KMS-11 (cell line): ENCODE measurements around the gene TIMM44.

Source experiments
- H2AFZ ChIP-seq: fragments of 200-600 bp; sonication (generic); 2 replicates; pipeline ENCODE4 v1.6.1; 2016; ENCODE audit warnings: antibody characterized with exemption, mixed run types, low read depth
- H3K27ac ChIP-seq: fragments of 200-600 bp; sonication (generic); 2 replicates; pipeline ENCODE4 v1.6.1; 2016; ENCODE audit warnings: mild to moderate bottlenecking, mixed run types
- H3K27me3 ChIP-seq: fragments of 200-600 bp; sonication (generic); 2 replicates; pipeline ENCODE4 v1.6.1; 2017; ENCODE audit warnings: mild to moderate bottlenecking, low read depth, mixed run types, moderate library complexity; ENCODE audit not compliant: insufficient read depth
- H3K36me3 ChIP-seq: fragments of 200-600 bp; sonication (generic); 2 replicates; pipeline ENCODE4 v1.6.1; 2017; ENCODE audit warnings: mild to moderate bottlenecking, mixed run types; ENCODE audit not compliant: insufficient read depth
- H3K4me1 ChIP-seq: fragments of 200-600 bp; sonication (generic); 2 replicates; pipeline ENCODE4 v1.6.1; 2016; ENCODE audit warnings: mild to moderate bottlenecking, low read depth, mixed run types; ENCODE audit not compliant: poor library complexity, severe bottlenecking
- H3K4me2 ChIP-seq: fragments of 200-600 bp; sonication (generic); 2 replicates; pipeline ENCODE4 v1.7.0; 2016; ENCODE audit warnings: mild to moderate bottlenecking, mixed run types
- H3K4me3 ChIP-seq: fragments of 200-600 bp; sonication (generic); IDR thresholded peaks from 2 replicates; pipeline ENCODE4 v1.6.1; 2017; ENCODE audit warnings: low read depth, low read length, mixed read lengths; ENCODE audit not compliant: insufficient read depth
- H3K79me2 ChIP-seq: fragments of 200-600 bp; sonication (generic); 2 replicates; pipeline ENCODE4 v1.6.1; 2016; ENCODE audit warnings: low read depth, mixed run types; ENCODE audit not compliant: insufficient read depth
- H3K9ac ChIP-seq: fragments of 200-600 bp; sonication (generic); 2 replicates; pipeline ENCODE4 v1.6.1; 2016; ENCODE audit warnings: mild to moderate bottlenecking, mixed run types
- H4K20me1 ChIP-seq: fragments of 200-600 bp; sonication (generic); 2 replicates; pipeline ENCODE4 v1.6.1; 2016; ENCODE audit warnings: mild to moderate bottlenecking, mixed run types; ENCODE audit not compliant: insufficient read depth
- CTCF ChIP-seq: fragments of 200-600 bp; sonication (generic); conservative IDR thresholded peaks from 2 replicates; pipeline ENCODE4 v1.6.1; 2017; ENCODE audit warnings: low read depth, mild to moderate bottlenecking, antibody characterized with exemption, low read length, moderate library complexity, mixed read lengths

TIMM44 gene

GRCh38 chr19:7905268-7905667, 38.2 kb downstream of the TIMM44 start:
- Histone ChIP-seq H3K36me3 (no peaks in the 10 kb centered on the region), H3K4me3 (no peak overlapping the region), H3K79me2 (peaks cover 31% of the 10 kb centered on the region), H3K9ac (peak overlapping the region; percentile 71; the same call in 1 of the 2 replicates), H3K4me2 (peak overlapping the region; percentile 74), H2AFZ (no peak overlapping the region), H3K27ac (no peak overlapping the region), H4K20me1 (no peaks in the 10 kb centered on the region), H3K27me3 (no peaks in the 10 kb centered on the region), H3K4me1 (peaks cover 5% of the 10 kb centered on the region)
- TF ChIP-seq CTCF: no peak

GRCh38 chr19:7904074-7905020, 39.1 kb downstream of the TIMM44 start:
- H3K79me2 ChIP-seq: peaks cover 31% of the 10 kb centered on the region
- H3K9ac ChIP-seq: peak overlapping the region; percentile 73
- no peaks in the 10 kb centered on the region for H4K20me1 ChIP-seq
- peaks cover 5% of the 10 kb centered on the region for H3K4me1 ChIP-seq
- H3K27ac ChIP-seq: peak overlapping the region; percentile 38
- no peaks in the 10 kb centered on the region for H3K36me3 ChIP-seq
- H3K27me3 ChIP-seq: no peaks in the 10 kb centered on the region
- peak overlapping the region; percentile 74 for H3K4me2 ChIP-seq
- no peak overlapping the region for H3K4me3 ChIP-seq
- no peak for TF ChIP-seq CTCF
- peak overlapping the region; percentile 30; the same call in 1 of the 2 replicates for H2AFZ ChIP-seq

- H3K79me2 ChIP-seq: peaks cover 31% of the 10 kb centered on the region
- H3K4me2 ChIP-seq: peak within 1 kb of the TSS; percentile 89
- peaks cover 5% of the 10 kb centered on the region for H3K4me1 ChIP-seq
- peak within 1 kb of the TSS; percentile 60 for H2AFZ ChIP-seq
- peak; percentile 56 for TF ChIP-seq CTCF
- H3K4me3 ChIP-seq: no peak within 1 kb of the TSS
- H4K20me1 ChIP-seq: no peaks in the 10 kb centered on the region
- no peaks in the 10 kb centered on the region for H3K36me3 ChIP-seq
- peak within 1 kb of the TSS; percentile 73 for H3K9ac ChIP-seq
- no peaks in the 10 kb centered on the region for H3K27me3 ChIP-seq
- peak within 1 kb of the TSS; percentile 45 for H3K27ac ChIP-seq
Observed at GRCh38 chr19:7903244-7904073, 40.0 kb downstream of the TIMM44 start, which contains the start of gene MAP2K7. TSS of gene MAP2K7 (plus strand) at chr19:7903877. CDS start at chr19:7903945, 68 bp downstream.

GRCh38 chr19:7902796-7903243, 40.6 kb downstream of the TIMM44 start:
- H3K4me3 ChIP-seq: no peak overlapping the region
- no peaks in the 10 kb centered on the region for H4K20me1 ChIP-seq
- peak overlapping the region; percentile 60 for H2AFZ ChIP-seq
- peaks cover 31% of the 10 kb centered on the region for H3K79me2 ChIP-seq
- peak overlapping the region; percentile 89 for H3K4me2 ChIP-seq
- no peaks in the 10 kb centered on the region for H3K27me3 ChIP-seq
- H3K9ac ChIP-seq: peak overlapping the region; percentile 73
- H3K4me1 ChIP-seq: peaks cover 5% of the 10 kb centered on the region
- TF ChIP-seq CTCF: no peak
- H3K36me3 ChIP-seq: no peaks in the 10 kb centered on the region
- H3K27ac ChIP-seq: peak overlapping the region; percentile 31; the same call in 1 of the 2 replicates
